ENCODE results near the gene TBC1D5.

Gene TBC1D5

DNA sequence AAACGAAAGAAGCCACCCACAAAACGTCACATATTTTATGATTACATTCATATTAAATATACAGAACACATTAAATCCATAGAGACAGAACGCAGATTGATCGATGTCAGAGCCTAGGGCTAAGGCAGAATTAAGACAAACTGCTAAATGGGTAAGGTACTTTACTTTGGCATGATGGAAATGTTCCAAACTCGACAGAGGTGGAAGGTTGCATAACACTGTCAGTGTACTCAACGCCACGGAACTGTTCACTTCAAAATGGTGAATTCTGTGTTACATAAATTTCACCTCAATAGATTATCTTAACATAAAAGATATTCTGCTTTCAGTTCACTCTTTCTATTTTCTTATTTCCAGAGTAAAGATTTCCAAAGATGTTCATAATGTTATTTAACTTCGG is 158.4 kb downstream of the TBC1D5 start:
- no peak for DNase-seq

DNA sequence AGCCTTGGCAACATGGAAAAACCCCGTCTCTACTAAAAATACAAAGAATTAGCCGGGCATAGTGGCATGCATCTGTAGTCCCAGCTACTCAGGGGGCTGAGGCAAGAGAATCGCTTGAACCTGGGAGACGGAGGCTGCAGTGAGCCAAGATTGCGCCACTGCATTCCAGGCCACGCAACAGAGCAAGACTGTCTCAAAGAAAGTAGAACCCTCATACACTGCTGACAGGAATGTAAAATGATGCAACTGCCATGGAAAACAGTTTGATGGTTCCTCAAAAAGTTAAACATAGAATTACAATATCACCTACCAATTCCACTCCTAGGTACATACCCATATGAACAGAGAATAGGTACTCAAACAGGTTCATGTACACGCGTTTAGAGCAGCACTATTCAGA is 158.9 kb downstream of the TBC1D5 start:
- no peak for DNase-seq

DNA sequence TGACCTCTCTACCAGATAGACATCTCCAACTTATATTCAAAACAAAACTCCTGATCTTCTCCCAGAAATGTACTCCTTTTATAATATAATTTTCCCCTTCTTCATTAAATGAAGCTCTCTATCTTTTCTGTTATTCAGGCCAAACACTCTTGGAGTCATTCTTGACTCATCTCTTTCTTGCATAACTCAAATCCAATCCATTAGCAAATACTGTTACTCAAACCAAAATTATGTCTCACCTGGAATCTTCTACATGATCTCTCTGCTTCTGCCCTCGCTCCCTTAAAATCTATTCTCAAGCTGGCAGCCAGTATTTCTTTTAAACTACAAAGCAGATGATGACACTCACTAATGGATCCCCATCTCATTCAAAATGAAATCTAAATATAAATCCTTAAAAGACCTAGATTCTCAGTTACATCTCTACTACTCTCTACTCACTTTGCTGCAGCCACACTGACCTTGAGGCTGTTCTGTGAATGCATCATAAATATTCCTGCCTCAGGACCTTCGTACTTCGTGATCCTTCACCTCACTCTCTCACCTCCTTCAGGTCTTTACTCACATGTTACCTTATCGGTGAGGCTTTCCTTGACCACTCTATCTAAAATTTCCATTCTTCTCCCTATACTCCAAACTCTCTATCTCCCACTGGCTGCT is 160.9 kb downstream of the TBC1D5 start:
- DNase-seq: no peak

DNA sequence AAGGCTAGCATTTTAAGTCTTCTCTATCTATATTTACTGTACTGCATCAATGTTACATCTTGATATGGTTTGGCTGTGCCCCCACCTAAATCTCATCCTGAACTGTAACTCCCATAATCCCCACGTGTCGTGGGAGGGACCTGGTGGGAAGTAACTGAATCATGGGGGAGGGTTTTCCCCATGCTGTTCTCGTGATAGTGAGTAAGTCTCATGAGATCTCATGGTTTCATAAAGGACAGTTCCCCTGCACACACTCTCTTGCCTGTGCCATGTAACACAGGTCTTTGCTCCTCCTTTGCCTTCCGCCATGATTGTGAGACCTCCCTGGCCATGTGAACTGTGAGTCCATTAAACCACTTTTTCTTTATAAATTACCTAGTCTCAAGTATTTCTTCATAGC is 161.5 kb downstream of the TBC1D5 start:
- no peak for DNase-seq

DNA sequence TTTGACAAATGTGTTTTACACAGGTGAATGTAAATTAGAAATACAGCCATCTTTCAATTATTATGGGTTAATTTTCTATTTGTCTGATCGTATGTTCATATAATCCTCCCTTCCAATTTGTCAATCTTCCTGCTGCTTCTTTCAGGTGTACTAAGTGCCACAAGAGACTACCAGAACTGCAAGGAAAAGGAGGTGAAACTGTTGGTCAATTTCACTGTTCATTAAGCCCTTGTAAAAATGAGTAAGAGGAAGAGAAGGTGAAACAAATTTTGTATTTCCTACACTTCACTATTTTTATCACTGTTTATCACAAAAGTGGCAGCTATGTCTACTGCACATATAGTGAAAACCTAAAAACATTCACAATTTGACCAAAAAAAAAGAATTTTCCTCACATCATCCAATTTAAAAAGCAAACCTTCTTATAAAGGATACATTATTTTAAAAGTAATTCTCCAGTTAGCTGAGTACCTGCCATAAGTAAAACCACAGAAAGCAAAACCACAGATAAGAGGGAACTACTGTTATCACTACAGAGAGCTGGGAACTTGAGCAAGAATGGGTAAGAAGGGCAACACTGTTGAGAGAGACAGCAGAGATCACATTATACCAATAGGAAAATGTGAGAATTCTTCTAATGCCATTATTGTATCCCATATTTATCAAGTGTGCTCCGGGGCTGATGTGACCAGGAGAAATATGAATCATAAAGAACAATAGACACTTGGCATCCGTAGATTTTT is 163.0 kb downstream of the TBC1D5 start:
- DNase-seq: no peak

DNA sequence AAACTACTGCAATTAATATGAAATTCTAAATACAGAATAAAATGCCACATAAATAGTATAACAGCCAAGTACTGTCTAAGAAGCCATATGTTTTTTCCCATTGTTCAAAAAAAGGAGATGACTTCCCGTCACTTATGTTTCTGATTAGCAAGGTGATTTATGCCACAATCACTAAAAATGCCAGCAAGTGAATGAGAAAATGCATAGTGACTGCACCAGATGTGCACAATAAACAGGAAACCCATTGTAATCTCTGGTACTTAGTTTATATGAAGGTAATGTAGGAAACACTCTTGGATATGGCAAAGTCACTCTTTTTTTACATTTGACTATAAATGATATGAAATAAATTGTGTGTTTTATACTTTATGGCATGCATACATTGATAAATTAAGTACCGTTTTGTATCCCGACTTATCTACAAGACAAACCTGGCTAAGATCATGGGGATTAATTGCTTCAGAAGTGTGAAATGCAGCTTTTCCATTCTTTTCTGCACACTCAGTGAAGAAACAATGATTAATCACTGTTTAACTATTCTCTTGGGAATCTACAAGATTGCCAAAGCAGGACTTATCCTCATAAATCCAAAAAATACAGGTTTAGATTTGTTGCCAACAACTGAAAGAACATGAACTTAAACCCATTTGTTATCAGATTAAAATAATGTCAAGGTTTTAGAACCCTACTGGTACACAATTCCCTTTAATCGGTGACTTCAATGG is 164.5 kb downstream of the TBC1D5 start:
- DNase-seq: no peak

DNA sequence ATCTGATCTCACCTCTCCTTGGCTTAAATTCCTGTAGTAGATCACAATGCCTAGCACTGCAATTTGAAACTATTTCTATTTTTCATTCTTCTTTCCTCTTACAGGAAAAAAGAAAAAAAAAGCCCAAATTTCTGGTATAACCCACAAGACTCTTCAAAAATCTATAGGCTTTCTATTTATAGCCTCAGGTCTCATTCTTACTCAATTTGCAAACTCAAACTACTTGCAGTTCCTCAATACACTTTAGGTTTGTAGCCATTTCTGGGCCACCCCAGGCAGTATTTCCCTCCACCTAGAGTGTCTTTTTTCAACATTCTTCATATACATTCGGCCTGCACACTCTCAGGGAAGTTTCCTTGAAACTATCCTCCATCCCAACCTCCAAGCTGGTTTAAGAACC is 169.0 kb downstream of the TBC1D5 start:
- no peak for DNase-seq

GRCh38 chr3:17571686-17572085 is 170.7 kb downstream of the TBC1D5 start:
- no peak for DNase-seq

GRCh38 chr3:17562845-17563244 is 179.6 kb downstream of the TBC1D5 start:
- no peak for DNase-seq

- DNase-seq: no peak
Observed at GRCh38 chr3:17558565-17558964, 183.9 kb downstream of the TBC1D5 start.

DNA sequence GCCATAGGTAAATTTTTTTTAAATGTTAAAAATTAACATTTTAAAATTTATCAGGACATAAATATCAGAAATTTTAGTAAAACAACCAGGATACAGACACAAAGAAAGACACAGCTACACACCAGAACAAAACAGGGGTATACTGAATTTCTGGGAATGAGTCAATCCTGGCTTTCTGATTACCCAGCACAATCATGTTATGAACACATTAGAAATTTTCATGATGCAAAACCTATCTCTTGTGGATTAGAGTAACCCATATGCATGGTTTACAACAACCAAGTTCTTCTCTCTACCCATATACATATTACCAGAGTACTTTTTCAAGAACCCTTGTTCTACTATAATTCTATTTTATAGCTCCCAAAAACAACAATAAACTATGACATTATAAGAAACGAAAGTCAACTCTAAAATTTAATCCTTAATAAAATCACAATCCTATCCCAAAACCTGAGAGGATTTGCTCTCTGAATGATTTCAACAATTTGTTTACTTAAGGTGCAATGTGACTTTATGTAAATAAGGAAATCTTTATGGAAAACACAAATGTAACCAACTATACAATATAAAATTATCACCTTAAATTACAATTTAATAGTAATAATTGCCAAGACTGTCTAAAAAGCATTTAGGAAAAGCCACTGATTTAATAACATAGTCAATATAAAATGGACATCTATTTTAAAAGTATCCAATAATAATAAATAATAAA is 184.5 kb downstream of the TBC1D5 start:
- DNase-seq: no peak

DNA sequence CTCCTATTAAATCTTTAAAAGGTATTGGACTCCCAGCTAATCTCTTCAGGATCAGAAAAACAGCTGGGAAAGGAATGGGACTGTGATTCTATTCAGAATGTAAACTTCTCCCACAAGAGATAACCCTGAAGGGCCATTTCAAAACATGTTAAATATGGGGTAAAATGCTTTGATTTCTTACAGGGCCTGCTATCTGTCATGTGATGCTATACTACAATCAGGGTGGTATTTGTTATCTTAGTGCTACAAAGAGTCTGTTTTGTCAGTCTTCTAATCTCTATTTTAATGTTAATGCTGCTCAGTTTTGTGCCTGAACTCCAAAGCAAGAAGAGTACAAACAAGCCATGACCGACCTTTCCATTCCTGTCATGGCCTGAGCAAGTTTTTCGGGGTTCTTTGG is 186.9 kb downstream of the TBC1D5 start:
- DNase-seq: no peak

GRCh38 chr3:17554078-17554477 is 188.4 kb downstream of the TBC1D5 start:
- no peak for DNase-seq

GRCh38 chr3:17553080-17553479 is 189.4 kb downstream of the TBC1D5 start:
- DNase-seq: no peak

DNA sequence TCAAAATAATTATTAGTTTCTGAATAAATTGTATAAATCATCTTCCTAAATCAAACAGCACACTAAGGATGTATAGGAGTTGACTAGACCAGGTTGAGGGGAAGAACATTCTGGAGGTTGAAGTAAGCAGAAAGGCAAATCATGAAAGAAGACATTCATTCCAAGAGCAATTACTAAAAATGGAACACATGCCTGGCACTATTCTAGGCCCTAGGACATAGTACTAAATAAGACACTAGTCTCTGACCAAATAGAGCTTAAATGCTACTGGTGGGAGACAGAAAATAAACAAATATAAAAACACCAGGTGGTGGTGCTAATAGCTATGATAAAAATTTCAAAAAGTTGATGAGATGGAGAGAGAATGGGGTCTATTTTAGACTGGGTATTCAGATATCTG is 190.1 kb downstream of the TBC1D5 start:
- no peak for DNase-seq

GRCh38 chr3:17551895-17552294 is 190.5 kb downstream of the TBC1D5 start:
- no peak for DNase-seq

- peak; percentile 54 for DNase-seq
Observed at GRCh38 chr3:17551333-17551732, 191.1 kb downstream of the TBC1D5 start.

GRCh38 chr3:17550624-17551023 is 191.8 kb downstream of the TBC1D5 start:
- DNase-seq: no peak

DNA sequence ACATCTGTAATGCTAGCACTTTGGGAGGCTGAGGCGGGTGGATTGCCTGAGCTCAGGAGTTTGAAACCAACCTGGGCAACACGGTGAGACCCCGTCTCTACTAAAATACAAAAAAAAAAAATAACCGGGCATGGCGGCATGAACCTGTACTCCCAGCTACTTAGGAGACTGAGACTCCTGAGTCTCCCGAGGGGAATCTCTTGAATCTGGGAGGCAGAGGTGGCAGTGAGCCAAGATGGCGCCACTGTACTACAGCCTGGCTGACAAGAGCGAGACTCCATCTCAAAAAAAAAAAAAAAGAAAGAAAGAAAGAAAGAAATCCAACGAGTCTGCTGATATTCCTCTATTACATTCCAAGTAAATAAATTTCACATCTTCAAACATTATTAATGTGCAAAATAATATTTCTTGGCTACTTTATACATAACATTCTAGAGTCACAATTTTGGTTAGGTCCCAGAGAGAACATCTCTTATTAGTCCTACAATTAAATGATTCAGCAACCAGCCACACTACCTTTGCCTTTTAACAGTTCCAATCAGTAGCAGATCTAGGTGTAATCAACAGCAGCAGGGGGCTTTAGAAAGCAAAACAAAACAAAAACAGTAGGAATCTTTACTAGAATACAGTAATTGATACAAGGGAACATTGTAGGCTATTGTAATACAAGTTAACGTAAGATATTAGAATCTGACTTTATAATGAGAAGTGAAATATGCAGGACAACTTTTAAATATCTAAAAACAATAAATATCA is 195.8 kb downstream of the TBC1D5 start:
- no peak for DNase-seq

GRCh38 chr3:17544632-17545031 is 197.8 kb downstream of the TBC1D5 start:
- DNase-seq: no peak

DNA sequence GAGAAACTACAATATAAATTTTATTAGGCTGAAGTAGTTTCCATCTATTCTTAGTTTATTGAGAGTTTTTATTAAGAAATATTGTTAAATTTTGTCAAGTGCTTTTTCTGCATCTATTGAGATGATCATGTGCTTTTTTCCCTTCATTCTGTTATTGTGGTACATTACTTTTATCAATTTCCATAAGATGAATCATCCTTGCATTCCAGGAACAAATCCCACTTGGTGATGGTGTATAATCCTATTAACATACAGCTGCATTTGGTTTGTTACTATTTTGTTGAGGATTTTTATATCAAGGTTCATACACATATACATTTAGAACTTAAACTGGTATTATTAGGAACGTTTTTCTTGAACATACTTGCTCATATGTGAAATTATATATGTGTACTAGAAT is 199.8 kb downstream of the TBC1D5 start:
- DNase-seq: no peak

DNA sequence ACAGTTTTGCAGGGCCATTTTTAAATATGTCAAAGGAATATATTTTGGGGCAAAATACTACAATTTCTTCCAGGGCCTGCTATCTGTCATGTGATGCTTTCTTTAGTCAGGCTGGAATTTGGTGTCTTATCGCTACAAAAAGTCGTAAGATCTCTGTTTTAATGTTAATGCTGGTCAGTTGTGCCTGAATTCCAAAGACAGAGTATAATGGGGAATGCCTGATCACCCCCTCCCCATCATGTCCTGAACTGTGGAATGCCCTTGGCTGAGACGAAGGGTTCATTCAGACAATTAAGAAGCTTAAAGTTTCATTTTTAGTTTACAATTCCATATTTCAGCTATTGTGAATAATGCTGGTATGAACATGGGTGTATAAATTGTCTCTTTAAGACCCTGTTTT is 203.0 kb downstream of the TBC1D5 start:
- DNase-seq: no peak

DNA sequence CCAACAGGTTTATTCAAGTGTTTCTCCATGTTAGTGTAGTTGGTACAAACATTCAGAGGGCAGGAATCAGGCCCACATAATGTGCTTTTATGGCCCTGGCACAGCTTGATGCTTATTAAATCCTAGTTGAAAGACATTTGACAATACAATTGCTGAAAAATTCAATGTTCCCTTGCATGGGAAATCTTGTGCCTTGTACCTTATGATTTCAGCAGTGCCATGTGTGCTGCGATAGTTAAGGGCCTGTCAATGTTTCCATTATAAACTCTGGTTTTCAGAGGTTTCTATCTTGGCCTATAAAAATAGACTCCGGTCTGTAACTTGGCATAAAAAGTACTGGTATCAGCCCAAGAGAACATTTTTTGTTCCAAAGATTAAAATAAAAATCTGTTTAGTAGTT is 207.2 kb downstream of the TBC1D5 start:
- DNase-seq: no peak
